IMR-90 (cell line): ENCODE results near the gene R3HDML. TPM values are rescaled to one million over a fixed set of nuclear protein-coding genes. Genes with fewer than 3 reads are reported as not detected.

ENCODE experiments used
- ATAC-seq: fragments of 200-7000 bp; cut with Tn5 transposase; 2 replicates; pipeline ENCODE4 v1.9.1; 2020; ENCODE audit warnings: low read depth, mild to moderate bottlenecking, moderate library complexity
- BruUV-seq: library from RNA; stranded (reverse); fragments of 400-500 nt; replicated peaks from 2 replicates; lab custom pipeline; 2021; lab: Mats Ljungman, UMichigan
- CTCF ChIA-PET: fragments of 300-600 bp; formaldehyde crosslinking; extraction: SDS; loops from one replicate; lab custom pipeline; 2021; ENCODE audit warnings: antibody characterized with exemption; lab: Yijun Ruan, JAX
- POLR2A ChIA-PET: fragments of 300-600 bp; sonication (Branson Sonifier 250); formaldehyde crosslinking; loops from one replicate; lab custom pipeline; 2022; ENCODE audit warnings: antibody characterized with exemption; ENCODE audit not compliant: unreplicated experiment; lab: Charles Lee
- DNase-seq: peaks from one replicate; pipeline ENCODE4 v3.0.0; 2013
- H2AFZ ChIP-seq: replicated peaks from 2 replicates; pipeline ENCODE3; 2013; ENCODE audit warnings: low read length, mild to moderate bottlenecking; ENCODE audit not compliant: poor library complexity
- H2AK5ac ChIP-seq: 2 replicates; pipeline ENCODE4 v1.6.1; 2013; ENCODE audit warnings: low read depth, low read length, inconsistent platforms
- H2AK9ac ChIP-seq: replicated peaks from 2 replicates; pipeline ENCODE3; 2013; ENCODE audit warnings: mild to moderate bottlenecking, low read depth, low read length, moderate library complexity; ENCODE audit not compliant: poor library complexity
- H2BK120ac ChIP-seq: 2 replicates; pipeline ENCODE4 v1.6.1; 2013; ENCODE audit warnings: low read depth, low read length, inconsistent platforms
- H2BK15ac ChIP-seq: 3 replicates; pipeline ENCODE4 v1.6.1; 2013; ENCODE audit warnings: low read depth, low read length, inconsistent platforms
- H2BK20ac ChIP-seq: 2 replicates; pipeline ENCODE4 v1.6.1; 2013; ENCODE audit warnings: low read depth, mild to moderate bottlenecking, inconsistent platforms, low read length, moderate library complexity
- H2BK5ac ChIP-seq: 2 replicates; pipeline ENCODE4 v1.6.1; 2013; ENCODE audit warnings: mild to moderate bottlenecking, low read depth, low read length, inconsistent platforms; ENCODE audit not compliant: poor library complexity, severe bottlenecking
- H3K14ac ChIP-seq: replicated peaks from 2 replicates; pipeline ENCODE4 v1.6.1; 2013; ENCODE audit warnings: low read depth, low read length, inconsistent platforms
- H3K18ac ChIP-seq: 2 replicates; pipeline ENCODE4 v1.6.1; 2013; ENCODE audit warnings: low read depth, low read length, control low read depth
- H3K23ac ChIP-seq: 2 replicates; pipeline ENCODE4 v1.6.1; 2013; ENCODE audit warnings: low read depth, low read length, inconsistent platforms
- H3K27ac ChIP-seq: 2 replicates; pipeline ENCODE4 v1.5.1; 2013; ENCODE audit warnings: mild to moderate bottlenecking, control low read depth, low read length; ENCODE audit not compliant: insufficient read depth
- H3K27me3 ChIP-seq: 2 replicates; pipeline ENCODE4 v1.6.1; 2013; ENCODE audit warnings: low read length; ENCODE audit not compliant: control insufficient read depth, insufficient read depth
- H3K36me3 ChIP-seq: 2 replicates; pipeline ENCODE4 v1.6.1; 2013; ENCODE audit warnings: low read length, mixed read lengths; ENCODE audit not compliant: control insufficient read depth, insufficient read depth
- H3K4ac ChIP-seq: 2 replicates; pipeline ENCODE4 v1.6.1; 2013; ENCODE audit warnings: low read depth, low read length, inconsistent platforms
- H3K4me1 ChIP-seq: 2 replicates; pipeline ENCODE4 v1.6.1; 2013; ENCODE audit warnings: low read length, mixed read lengths; ENCODE audit not compliant: control insufficient read depth, insufficient read depth
- H3K4me2 ChIP-seq: 2 replicates; pipeline ENCODE4 v1.6.1; 2013; ENCODE audit warnings: low read depth, mild to moderate bottlenecking, control low read depth, low read length, moderate library complexity
- H3K4me3 ChIP-seq: 2 replicates; pipeline ENCODE4 v1.5.1; 2013; ENCODE audit warnings: low read depth, mild to moderate bottlenecking, control low read depth, low read length, moderate library complexity; ENCODE audit not compliant: insufficient read depth
- H3K56ac ChIP-seq: 2 replicates; pipeline ENCODE4 v1.6.1; 2013; ENCODE audit warnings: low read length, inconsistent platforms; ENCODE audit not compliant: insufficient read depth; ENCODE audit errors: extremely low read depth
- H3K79me1 ChIP-seq, 2 experiments: 2 replicates each; pipeline ENCODE4 v1.6.1; 2013; ENCODE audit warnings: low read length in 2 of 2, inconsistent platforms in 1 of 2, low read depth in 1 of 2
- H3K9ac ChIP-seq: 2 replicates; pipeline ENCODE4 v1.6.1; 2013; ENCODE audit warnings: low read depth, low read length, control low read depth
- H3K9me1 ChIP-seq: 2 replicates; pipeline ENCODE4 v1.6.1; 2013; ENCODE audit warnings: low read length, inconsistent platforms; ENCODE audit not compliant: insufficient read depth
- H3K9me3 ChIP-seq: 2 replicates; pipeline ENCODE4 v1.6.1; 2013; ENCODE audit warnings: low read length; ENCODE audit not compliant: control insufficient read depth, insufficient read depth
- H4K20me1 ChIP-seq: 2 replicates; pipeline ENCODE4 v1.6.1; 2013; ENCODE audit warnings: low read length, inconsistent platforms; ENCODE audit not compliant: insufficient read depth
- H4K5ac ChIP-seq: 2 replicates; pipeline ENCODE4 v1.6.1; 2013; ENCODE audit warnings: mild to moderate bottlenecking, low read depth, low read length, control low read depth
- H4K8ac ChIP-seq, 2 experiments: 2 replicates each; pipeline ENCODE4 v1.6.1; 2013; ENCODE audit warnings: low read depth in 2 of 2, low read length in 2 of 2, control low read depth in 1 of 2, inconsistent platforms in 1 of 2
- H4K91ac ChIP-seq: 2 replicates; pipeline ENCODE4 v1.6.1; 2013; ENCODE audit warnings: low read depth, low read length, inconsistent platforms; ENCODE audit not compliant: insufficient read depth
- CEBPB ChIP-seq: IDR thresholded peaks from 2 replicates; pipeline ENCODE4 v1.6.1; 2012; ENCODE audit warnings: low read depth, low read length, improper control_type of control experiment
- RCOR1 ChIP-seq: IDR thresholded peaks from 2 replicates; pipeline ENCODE4 v1.6.1; 2012; ENCODE audit warnings: mild to moderate bottlenecking, low read length, improper control_type of control experiment; ENCODE audit not compliant: insufficient replicate concordance
- WGBS, 2 experiments: methylation state at CpG; one replicate each; pipeline versions ENCODE4 v1.1.5 to v1.1.7; 2013; ENCODE audit warnings: missing lambda C conversion rate in 2 of 2; ENCODE audit not compliant: insufficient read length in 1 of 2; ENCODE audit errors: extremely low coverage in 2 of 2; 5-methylcytosine and 5-hydroxymethylcytosine counted together
- dilution Hi-C: fragments of 300-500 bp; cut with HindIII; formaldehyde crosslinking; loops from one replicate; pipeline ENCODE4 v1.14.3; 2018; ENCODE audit warnings: low sequenced_read_pairs; ENCODE audit not compliant: unreplicated experiment
- in situ Hi-C: fragments of 300-500 bp; cut with MboI; formaldehyde crosslinking; loops from 3 replicates; pipeline ENCODE4 v1.14.3; 2019; ENCODE audit warnings: low sequenced_read_pairs, inconsistent platforms, mixed read lengths
- intact Hi-C: fragments of 100-400 bp; cut with micrococcal nuclease; formaldehyde crosslinking; loops from 2 replicates; pipeline ENCODE4 v1.10.0; 2022
- polyA plus RNA-seq, 3 experiments: library from polyadenylated mRNA; depleted of rRNA; stranded (reverse); fragments of >200 nt; gene quantifications; 2 replicates each; pipeline ENCODE4 v1.2.3, GENCODE V29; 2012; ENCODE audit warnings: low replicate concordance in 1 of 3
- total RNA-seq: library from RNA; depleted of rRNA; stranded (reverse); fragments of >200 nt; gene quantifications from 2 replicates; pipeline ENCODE4 v1.2.3, GENCODE V29; 2012

The R3HDML gene
- total and polyA plus RNA-seq, 2 of the 4 experiments (the other 2 are of a cell fraction): not detected

GRCh38 chr20:44398335-44398734 is 61.5 kb downstream of the R3HDML start:
- TF ChIP-seq RCOR1: no peak
- peak; percentile 74 for TF ChIP-seq CEBPB
- ATAC-seq (no peak), DNase-seq (peak; percentile 64)
- CTCF ChIA-PET: no interaction called here
- no peak overlapping the region for H4K5ac ChIP-seq
- in situ Hi-C loops (loop anchor here (25.0 kb wide), 1 partner anchor 464 kb away; no protein-coding TSS in a partner anchor), intact Hi-C loops (no loop called here), dilution Hi-C loops (loop anchor here (10.0 kb wide), 1 partner anchor 66 kb away; no protein-coding TSS in a partner anchor)
- H2BK120ac ChIP-seq: no peak overlapping the region
- H2AFZ ChIP-seq: no peak overlapping the region
- no peak overlapping the region for H3K9ac ChIP-seq
- no peak overlapping the region for H4K8ac ChIP-seq
- H2BK5ac ChIP-seq: no peak overlapping the region
- H3K9me3 ChIP-seq: no peaks in the 10 kb centered on the region
- H3K14ac ChIP-seq: no peak overlapping the region
- H3K23ac ChIP-seq: no peak overlapping the region
- 44% methylated on average over 2 of the region's 2 CpGs; no CpG with 5 or more reads in 1 of the 2 experiments for WGBS, 2 experiments
- no peak overlapping the region for H2AK5ac ChIP-seq
- no peaks in the 10 kb centered on the region for H3K9me1 ChIP-seq
- BruUV-seq: no TSS peak
- H3K4me2 ChIP-seq: no peak overlapping the region
- no peaks in the 10 kb centered on the region for H4K20me1 ChIP-seq
- H2BK20ac ChIP-seq: no peak overlapping the region
- H3K27me3 ChIP-seq: peaks cover 46% of the 10 kb centered on the region
- POLR2A ChIA-PET: no interaction called here
- H2AK9ac ChIP-seq: no peak overlapping the region
- H3K4me1 ChIP-seq: no peaks in the 10 kb centered on the region
- no peak overlapping the region for H2BK15ac ChIP-seq
- no peak overlapping the region for H3K4me3 ChIP-seq
- H4K91ac ChIP-seq: no peak overlapping the region
- no peaks in the 10 kb centered on the region for H3K36me3 ChIP-seq
- no peaks in the 10 kb centered on the region for H3K79me1 ChIP-seq
- no peak overlapping the region for H3K18ac ChIP-seq
- no peak overlapping the region for H3K56ac ChIP-seq
- H3K27ac ChIP-seq: no peak overlapping the region
- H3K4ac ChIP-seq: no peak overlapping the region
